Liver (tissue), 9 donors: ENCODE results near the gene FARSB. TPM values are rescaled to one million over a fixed set of nuclear protein-coding genes. Genes with fewer than 3 reads are reported as not detected.

Experiments
- DNase-seq: peaks from one replicate; pipeline ENCODE4 v3.0.0-alpha.2; 2017; ENCODE audit warnings: low spot score
- H3K27ac ChIP-seq, 2 donors: one replicate each; pipeline ENCODE4 v1.7.0; 2013; ENCODE audit warnings: inconsistent platforms in 2 of 2, low read length in 2 of 2, control low read depth in 1 of 2, low read depth in 1 of 2, mild to moderate bottlenecking in 1 of 2
- H3K27me3 ChIP-seq, 4 donors: one replicate each; pipeline versions ENCODE4 v1.6.1 to v1.7.0; 2013; ENCODE audit warnings: low read length in 3 of 4, inconsistent platforms in 1 of 4, mild to moderate bottlenecking in 1 of 4, moderate library complexity in 1 of 4; ENCODE audit not compliant: control insufficient read depth in 4 of 4, insufficient read depth in 4 of 4
- H3K36me3 ChIP-seq, 4 donors: one replicate each; pipeline versions ENCODE4 v1.6.1 to v1.7.0; 2013; ENCODE audit warnings: low read length in 3 of 4, mild to moderate bottlenecking in 3 of 4, low read depth in 1 of 4, moderate library complexity in 1 of 4; ENCODE audit not compliant: control insufficient read depth in 4 of 4, insufficient read depth in 3 of 4
- H3K4me1 ChIP-seq, 4 donors: one replicate each; pipeline versions ENCODE4 v1.6.1 to v1.7.0; 2013; ENCODE audit warnings: low read length in 3 of 4, mild to moderate bottlenecking in 3 of 4, moderate library complexity in 1 of 4; ENCODE audit not compliant: control insufficient read depth in 4 of 4, insufficient read depth in 4 of 4
- H3K4me3 ChIP-seq, 3 donors: one replicate each; pipeline versions ENCODE4 v1.6.1 to v1.7.0; 2013; ENCODE audit warnings: low read length in 3 of 3, control low read depth in 1 of 3, low read depth in 1 of 3, mild to moderate bottlenecking in 1 of 3
- H3K9ac ChIP-seq, 2 donors: one replicate each; pipeline ENCODE4 v1.7.0; 2013; ENCODE audit warnings: low read length in 2 of 2, mild to moderate bottlenecking in 2 of 2, moderate library complexity in 2 of 2, control low read depth in 1 of 2, low read depth in 1 of 2
- H3K9me3 ChIP-seq, 4 donors: one replicate each; pipeline versions ENCODE4 v1.6.1 to v1.7.0; 2013; ENCODE audit warnings: low read length in 3 of 4; ENCODE audit not compliant: control insufficient read depth in 4 of 4
- ATF3 ChIP-seq: IDR thresholded peaks from 2 replicates; pipeline ENCODE4 v1.6.1; 2016; ENCODE audit warnings: antibody characterized with exemption
- CTCF ChIP-seq: fragments of 150-350 bp; IDR thresholded peaks from 2 replicates; pipeline ENCODE4 v1.5.1; 2017; ENCODE audit warnings: improper control_type of control experiment, low read depth, low read length; ENCODE audit not compliant: missing input control
- EGR1 ChIP-seq, 2 donors: IDR thresholded peaks; 2 replicates each; pipeline ENCODE4 v1.6.1; 2016 to 2018; ENCODE audit warnings: antibody characterized with exemption in 2 of 2, low read depth in 2 of 2
- FOXA1 ChIP-seq: IDR thresholded peaks from 2 replicates; pipeline ENCODE4 v1.6.1; 2016; ENCODE audit warnings: antibody characterized with exemption
- FOXA2 ChIP-seq: IDR thresholded peaks from 2 replicates; pipeline ENCODE4 v1.6.1; 2016; ENCODE audit warnings: antibody characterized with exemption
- GABPA ChIP-seq, 2 donors: IDR thresholded peaks in 1 of 2; conservative IDR thresholded peaks in 1 of 2; 2 replicates each; pipeline ENCODE4 v1.6.1; 2016; ENCODE audit warnings: antibody characterized with exemption in 2 of 2, mild to moderate bottlenecking in 1 of 2, moderate library complexity in 1 of 2
- HNF4A ChIP-seq, 2 donors: conservative IDR thresholded peaks; 2 replicates each; pipeline ENCODE4 v1.6.1; 2016; ENCODE audit warnings: antibody characterized with exemption in 2 of 2, mild to moderate bottlenecking in 2 of 2
- HNF4G ChIP-seq: IDR thresholded peaks from 2 replicates; pipeline ENCODE4 v1.6.1; 2016; ENCODE audit warnings: antibody characterized with exemption
- JUND ChIP-seq, 2 donors: IDR thresholded peaks; 2 replicates each; pipeline ENCODE4 v1.6.1; 2016; ENCODE audit warnings: antibody characterized with exemption in 2 of 2
- MAX ChIP-seq: IDR thresholded peaks from 2 replicates; pipeline ENCODE4 v1.6.1; 2016; ENCODE audit warnings: antibody characterized with exemption
- NR2F2 ChIP-seq: IDR thresholded peaks from 2 replicates; pipeline ENCODE4 v1.6.1; 2016; ENCODE audit warnings: antibody characterized with exemption
- RAD21 ChIP-seq, 2 donors: IDR thresholded peaks; 2 replicates each; pipeline ENCODE4 v1.6.1; 2016; ENCODE audit warnings: antibody characterized with exemption in 2 of 2, mild to moderate bottlenecking in 2 of 2
- REST ChIP-seq: IDR thresholded peaks from 2 replicates; pipeline ENCODE4 v1.6.1; 2016; ENCODE audit warnings: antibody characterized with exemption, mild to moderate bottlenecking
- RXRA ChIP-seq, 2 donors: IDR thresholded peaks; 2 replicates each; pipeline ENCODE4 v1.6.1; 2017 to 2018; ENCODE audit warnings: antibody characterized with exemption in 2 of 2, mild to moderate bottlenecking in 1 of 2
- SP1 ChIP-seq: IDR thresholded peaks from 2 replicates; pipeline ENCODE4 v1.6.1; 2018; ENCODE audit warnings: antibody characterized with exemption, mild to moderate bottlenecking
- TAF1 ChIP-seq: conservative IDR thresholded peaks from 2 replicates; pipeline ENCODE4 v1.6.1; 2016; ENCODE audit warnings: antibody characterized with exemption, mild to moderate bottlenecking
- YY1 ChIP-seq: IDR thresholded peaks from 2 replicates; pipeline ENCODE4 v1.6.1; 2016; ENCODE audit warnings: antibody characterized with exemption, mild to moderate bottlenecking
- ZBTB33 ChIP-seq: IDR thresholded peaks from 2 replicates; pipeline ENCODE4 v1.6.1; 2016; ENCODE audit warnings: antibody characterized with exemption
- WGBS: extraction: QIAGEN DNeasy Blood & Tissue Kit; methylation state at CpG from one replicate; pipeline ENCODE4 v1.1.7; 2013; 5-methylcytosine and 5-hydroxymethylcytosine counted together
- polyA plus RNA-seq, 2 donors: library from polyadenylated mRNA; stranded (reverse) in 1 of 2; unstranded in 1 of 2; fragments of 200-250 nt in 1 of 2; fragments of >200 nt in 1 of 2; fragmentation: Nextera tagmentation in 1 of 2; extraction: Ambion mirVana in 1 of 2; gene quantifications; one replicate each; pipeline versions ENCODE4 v1.2.1 to v1.2.3, GENCODE V29; 2013 to 2015
- total RNA-seq, 2 donors: library from RNA; depleted of rRNA; stranded (reverse); fragments of >200 nt; gene quantifications; one replicate each; pipeline ENCODE4 v1.2.3, GENCODE V29; 2014
- donor health status: healthy.
- donor health status: healthy.
- donor health status: healthy.
- donor health status: healthy.
- donor health status: healthy.

FARSB gene
- total and polyA plus RNA-seq, 4 donors = 5.5 to 9.7 (median 8.9) TPM

- H3K27me3 ChIP-seq = no peaks in the 10 kb centered on the region
- no peak for TF ChIP-seq CTCF
- TF ChIP-seq MAX = no peak
- no peak for TF ChIP-seq GABPA (IDR thresholded peaks at IDR 0.05 in 1 of 2, conservative IDR thresholded peaks at IDR 0.05 in 1 of 2)
- no peak for TF ChIP-seq ATF3
- no peak for TF ChIP-seq HNF4G
- no peak for TF ChIP-seq EGR1 (IDR thresholded peaks at IDR 0.05; ENCODE audit: low read depth in 2 of 2)
- TF ChIP-seq FOXA2 = no peak
- no peak for TF ChIP-seq SP1
- TF ChIP-seq HNF4A (conservative IDR thresholded peaks at IDR 0.05) = no peak
- no peak for TF ChIP-seq ZBTB33
- no peak for TF ChIP-seq FOXA1
- no peak for TF ChIP-seq RAD21 (IDR thresholded peaks at IDR 0.05)
- TF ChIP-seq NR2F2 = no peak
- no peak for TF ChIP-seq TAF1
- no peak for TF ChIP-seq YY1
- TF ChIP-seq REST = no peak
- TF ChIP-seq JUND (IDR thresholded peaks at IDR 0.05) = no peak
- no peak for TF ChIP-seq RXRA (IDR thresholded peaks at IDR 0.05)
- H3K36me3 ChIP-seq = no peaks in the 10 kb centered on the region
- no peak overlapping the region for H3K9ac ChIP-seq
- H3K27ac ChIP-seq = no peak overlapping the region
- H3K4me1 ChIP-seq = no peaks in the 10 kb centered on the region
- no peaks in the 10 kb centered on the region for H3K9me3 ChIP-seq
- H3K4me3 ChIP-seq = no peak overlapping the region
- WGBS = 83% methylated on average over 5 of the region's 5 CpGs
- DNase-seq = no peak
Observed at GRCh38 chr2:222532315-222532714, 123.6 kb downstream of the FARSB start.
